KMS-11 (cell line): Measurements from ENCODE around the gene ZNF627.
"Not testable (repeated sequence)": the region's sequence is repeated elsewhere in the genome, so short reads cannot be mapped to it uniquely, and the experiment has no call there.

ENCODE experiments used
- H2AFZ ChIP-seq: fragments of 200-600 bp; sonication (generic); 2 replicates; pipeline ENCODE4 v1.6.1; 2016; ENCODE audit warnings: antibody characterized with exemption, mixed run types, low read depth
- H3K27ac ChIP-seq: fragments of 200-600 bp; sonication (generic); 2 replicates; pipeline ENCODE4 v1.6.1; 2016; ENCODE audit warnings: mild to moderate bottlenecking, mixed run types
- H3K27me3 ChIP-seq: fragments of 200-600 bp; sonication (generic); 2 replicates; pipeline ENCODE4 v1.6.1; 2017; ENCODE audit warnings: mild to moderate bottlenecking, low read depth, mixed run types, moderate library complexity; ENCODE audit not compliant: insufficient read depth
- H3K36me3 ChIP-seq: fragments of 200-600 bp; sonication (generic); 2 replicates; pipeline ENCODE4 v1.6.1; 2017; ENCODE audit warnings: mild to moderate bottlenecking, mixed run types; ENCODE audit not compliant: insufficient read depth
- H3K4me1 ChIP-seq: fragments of 200-600 bp; sonication (generic); 2 replicates; pipeline ENCODE4 v1.6.1; 2016; ENCODE audit warnings: mild to moderate bottlenecking, low read depth, mixed run types; ENCODE audit not compliant: poor library complexity, severe bottlenecking
- H3K4me2 ChIP-seq: fragments of 200-600 bp; sonication (generic); 2 replicates; pipeline ENCODE4 v1.7.0; 2016; ENCODE audit warnings: mild to moderate bottlenecking, mixed run types
- H3K4me3 ChIP-seq: fragments of 200-600 bp; sonication (generic); IDR thresholded peaks from 2 replicates; pipeline ENCODE4 v1.6.1; 2017; ENCODE audit warnings: low read depth, low read length, mixed read lengths; ENCODE audit not compliant: insufficient read depth
- H3K79me2 ChIP-seq: fragments of 200-600 bp; sonication (generic); 2 replicates; pipeline ENCODE4 v1.6.1; 2016; ENCODE audit warnings: low read depth, mixed run types; ENCODE audit not compliant: insufficient read depth
- H3K9ac ChIP-seq: fragments of 200-600 bp; sonication (generic); 2 replicates; pipeline ENCODE4 v1.6.1; 2016; ENCODE audit warnings: mild to moderate bottlenecking, mixed run types
- H4K20me1 ChIP-seq: fragments of 200-600 bp; sonication (generic); 2 replicates; pipeline ENCODE4 v1.6.1; 2016; ENCODE audit warnings: mild to moderate bottlenecking, mixed run types; ENCODE audit not compliant: insufficient read depth
- TF ChIP-seq, protein P1 (sequence below): fragments of 200-600 bp; sonication (generic); conservative IDR thresholded peaks from 2 replicates; pipeline ENCODE4 v1.6.1; 2017; ENCODE audit warnings: low read depth, mild to moderate bottlenecking, antibody characterized with exemption, low read length, moderate library complexity, mixed read lengths

Gene ZNF627

DNA sequence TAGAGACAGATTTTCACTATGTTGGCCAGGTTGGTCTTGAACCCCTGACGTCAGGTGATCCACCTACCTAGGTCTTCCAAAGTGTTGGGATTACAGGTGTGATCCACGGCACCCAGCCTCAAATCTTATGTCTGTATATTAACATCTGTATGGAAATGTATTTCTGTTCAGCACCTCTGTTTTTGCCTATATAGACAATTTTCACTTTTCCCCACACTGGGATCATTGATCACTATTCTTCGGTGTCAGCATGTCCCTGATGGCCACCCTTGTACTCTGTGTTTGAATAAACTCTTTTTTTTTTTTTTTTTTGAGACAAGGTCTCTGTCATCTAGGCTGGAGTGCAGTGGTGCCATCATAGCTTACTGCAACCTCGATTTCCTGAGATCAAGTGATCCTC lies 3.2 kb upstream of the ZNF627 start:
- peaks cover 9% of the 10 kb centered on the region for H3K4me1 ChIP-seq

DNA sequence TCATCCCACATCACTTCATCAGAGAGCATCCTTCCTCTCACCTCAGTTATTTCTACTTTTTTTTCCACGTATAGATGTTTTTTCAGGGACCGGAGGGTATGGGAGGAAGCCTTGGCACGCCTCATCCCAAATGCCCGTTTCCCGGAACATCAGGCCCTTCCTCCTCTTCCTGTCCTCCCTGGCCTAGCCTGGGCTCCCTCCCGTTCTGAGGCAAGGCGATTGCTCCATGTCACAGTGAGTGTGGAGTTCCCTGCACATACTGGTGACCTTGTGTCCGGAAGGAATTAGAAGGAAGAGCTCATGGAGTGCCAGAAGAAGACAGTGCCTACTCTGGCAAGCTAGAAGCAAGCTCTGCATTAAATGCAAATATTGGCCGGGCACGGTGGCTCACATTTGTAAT lies 1.1 kb upstream of the ZNF627 start:
- Histone ChIP-seq H4K20me1 (no peaks in the 10 kb centered on the region), H3K4me2 (no peak overlapping the region), H2AFZ (peak overlapping the region; percentile 73; the same call in 1 of the 2 replicates), H3K36me3 (no peaks in the 10 kb centered on the region), H3K27me3 (no peaks in the 10 kb centered on the region), H3K79me2 (peaks cover 9% of the 10 kb centered on the region; the same call in 1 of the 2 replicates), H3K4me1 (peaks cover 9% of the 10 kb centered on the region), H3K4me3 (no peak overlapping the region), H3K9ac (no peak overlapping the region), H3K27ac (no peak overlapping the region)
- TF ChIP-seq, protein P1, sequence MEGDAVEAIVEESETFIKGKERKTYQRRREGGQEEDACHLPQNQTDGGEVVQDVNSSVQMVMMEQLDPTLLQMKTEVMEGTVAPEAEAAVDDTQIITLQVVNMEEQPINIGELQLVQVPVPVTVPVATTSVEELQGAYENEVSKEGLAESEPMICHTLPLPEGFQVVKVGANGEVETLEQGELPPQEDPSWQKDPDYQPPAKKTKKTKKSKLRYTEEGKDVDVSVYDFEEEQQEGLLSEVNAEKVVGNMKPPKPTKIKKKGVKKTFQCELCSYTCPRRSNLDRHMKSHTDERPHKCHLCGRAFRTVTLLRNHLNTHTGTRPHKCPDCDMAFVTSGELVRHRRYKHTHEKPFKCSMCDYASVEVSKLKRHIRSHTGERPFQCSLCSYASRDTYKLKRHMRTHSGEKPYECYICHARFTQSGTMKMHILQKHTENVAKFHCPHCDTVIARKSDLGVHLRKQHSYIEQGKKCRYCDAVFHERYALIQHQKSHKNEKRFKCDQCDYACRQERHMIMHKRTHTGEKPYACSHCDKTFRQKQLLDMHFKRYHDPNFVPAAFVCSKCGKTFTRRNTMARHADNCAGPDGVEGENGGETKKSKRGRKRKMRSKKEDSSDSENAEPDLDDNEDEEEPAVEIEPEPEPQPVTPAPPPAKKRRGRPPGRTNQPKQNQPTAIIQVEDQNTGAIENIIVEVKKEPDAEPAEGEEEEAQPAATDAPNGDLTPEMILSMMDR, result no peak

More for the DNA sequence above, 3.2 kb upstream of the ZNF627 start:
- no peak overlapping the region for H3K9ac ChIP-seq
- no peak overlapping the region for H3K27ac ChIP-seq
- TF ChIP-seq, protein P1, result no peak
- no peaks in the 10 kb centered on the region for H3K27me3 ChIP-seq
- H3K4me3 ChIP-seq, result no peak overlapping the region
- no peak overlapping the region for H3K4me2 ChIP-seq
- H3K36me3 ChIP-seq, result no peaks in the 10 kb centered on the region
- H3K79me2 ChIP-seq, result peaks cover 7% of the 10 kb centered on the region; the same call in 1 of the 2 replicates
- no peak overlapping the region for H2AFZ ChIP-seq
- no peaks in the 10 kb centered on the region for H4K20me1 ChIP-seq

GRCh38 chr19:11598103-11598483 lies 810 bp downstream of the ZNF627 start:
- Histone ChIP-seq H3K36me3 (no peaks in the 10 kb centered on the region), H2AFZ (peak overlapping the region; percentile 83), H3K4me1 (peaks cover 9% of the 10 kb centered on the region), H3K27ac (peak overlapping the region; percentile 65; the same call in 1 of the 2 replicates), H3K79me2 (peaks cover 9% of the 10 kb centered on the region; the same call in 1 of the 2 replicates), H4K20me1 (no peaks in the 10 kb centered on the region), H3K27me3 (no peaks in the 10 kb centered on the region), H3K9ac (peak overlapping the region; percentile 88), H3K4me2 (peak overlapping the region; percentile 83), H3K4me3 (no peak overlapping the region)
- TF ChIP-seq, protein P1, result no peak

DNA sequence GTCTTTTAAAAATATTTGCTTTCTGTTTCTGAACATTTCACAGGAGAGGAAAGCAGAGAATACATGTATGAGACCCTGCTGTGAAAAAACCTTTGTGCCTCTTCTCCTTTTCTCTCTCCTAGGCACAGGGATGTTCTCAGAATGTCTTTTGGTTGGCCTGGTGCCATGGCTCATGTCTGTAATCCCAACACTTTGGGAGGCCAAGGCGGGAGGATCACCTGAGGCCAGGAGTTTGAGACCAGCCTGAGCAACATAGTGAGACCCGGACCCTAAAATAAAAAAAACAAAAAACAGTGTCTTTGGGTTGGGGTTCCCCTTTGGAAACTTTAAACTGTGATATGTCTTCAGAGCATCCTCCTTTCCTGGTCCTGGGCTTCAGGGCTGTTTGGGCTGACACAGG lies 1.5 kb downstream of the ZNF627 start:
- Histone ChIP-seq H3K27me3 (no peaks in the 10 kb centered on the region), H3K9ac (no peak overlapping the region), H4K20me1 (no peaks in the 10 kb centered on the region), H2AFZ (no peak overlapping the region), H3K4me2 (no peak overlapping the region), H3K4me3 (no peak overlapping the region), H3K4me1 (peaks cover 9% of the 10 kb centered on the region), H3K27ac (no peak overlapping the region), H3K36me3 (no peaks in the 10 kb centered on the region), H3K79me2 (peaks cover 9% of the 10 kb centered on the region; the same call in 1 of the 2 replicates)
- TF ChIP-seq, protein P1, result no peak

DNA sequence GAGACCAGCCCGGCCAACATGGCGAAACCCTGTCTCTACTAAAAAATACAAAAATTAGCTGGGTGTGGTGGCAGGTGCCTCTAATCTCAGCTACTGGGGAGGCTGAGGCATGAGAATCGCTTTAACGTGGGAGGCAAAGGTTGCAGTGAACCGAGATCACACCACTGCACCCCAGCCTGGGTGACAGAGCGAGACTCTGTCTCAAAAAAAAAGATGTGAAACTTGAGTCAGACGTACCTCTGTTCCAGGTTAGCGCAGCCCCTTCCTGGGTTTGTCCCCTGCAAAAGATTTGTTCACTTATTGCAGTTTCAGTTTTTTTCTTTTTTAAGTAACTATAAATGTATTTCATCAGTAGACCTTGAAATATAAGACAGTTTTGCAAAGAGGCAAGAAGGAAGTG lies 2.4 kb downstream of the ZNF627 start:
- H3K4me3 ChIP-seq, H3K79me2 ChIP-seq, H3K4me2 ChIP-seq: not testable (repeated sequence)

More for the DNA sequence above, 2.4 kb downstream of the ZNF627 start:
- not testable (repeated sequence) for H3K9ac ChIP-seq, H3K36me3 ChIP-seq, H4K20me1 ChIP-seq, H3K27me3 ChIP-seq, H3K4me1 ChIP-seq, H3K27ac ChIP-seq, H2AFZ ChIP-seq
